CD14-positive monocyte (primary cell): Measurements from ENCODE around the gene NRG3. TPM values are rescaled to one million over a fixed set of nuclear protein-coding genes. Genes with fewer than 3 reads are reported as not detected.
A peak's percentile ranks its signal among the peaks of the same experiment; 100 is the strongest.

Experiments
- DNase-seq, 3 donors: peaks; one replicate each; pipeline ENCODE4 v3.0.0-alpha.2; 2011 to 2022
- H2AFZ ChIP-seq: 2 replicates; pipeline ENCODE4 v1.6.0; 2012; ENCODE audit warnings: mild to moderate bottlenecking, low read depth, low read length, inconsistent platforms; ENCODE audit not compliant: insufficient read depth, poor library complexity, severe bottlenecking
- H3K27ac ChIP-seq, 2 donors: 1 replicate in 1 of 2; 2 replicates in 1 of 2; pipeline ENCODE4 v1.5.1; 2012 to 2013; ENCODE audit warnings: low read length in 2 of 2, control low read depth in 1 of 2, inconsistent platforms in 1 of 2, low read depth in 1 of 2, mild to moderate bottlenecking in 1 of 2
- H3K27me3 ChIP-seq, 2 donors: one replicate each; pipeline versions ENCODE4 v1.6.0 to v1.6.1; 2011 to 2013; ENCODE audit warnings: low read length in 2 of 2; ENCODE audit not compliant: control insufficient read depth in 2 of 2, insufficient read depth in 2 of 2
- H3K36me3 ChIP-seq, 2 donors: replicated peaks in 1 of 2; 1 replicate in 1 of 2; 2 replicates in 1 of 2; pipeline versions ENCODE4 v1.5.1 to v1.6.1; 2012 to 2013; ENCODE audit warnings: low read length in 2 of 2, control low read depth in 1 of 2, inconsistent platforms in 1 of 2, mild to moderate bottlenecking in 1 of 2; ENCODE audit not compliant: insufficient read depth in 2 of 2, control insufficient read depth in 1 of 2
- H3K4me1 ChIP-seq, 2 donors: 1 replicate in 1 of 2; 2 replicates in 1 of 2; pipeline versions ENCODE4 v1.5.1 to v1.6.1; 2012 to 2013; ENCODE audit warnings: low read length in 2 of 2, control low read depth in 1 of 2, inconsistent platforms in 1 of 2, mild to moderate bottlenecking in 1 of 2, moderate library complexity in 1 of 2; ENCODE audit not compliant: insufficient read depth in 2 of 2, control insufficient read depth in 1 of 2
- H3K4me2 ChIP-seq: replicated peaks from 2 replicates; pipeline ENCODE3; 2012; ENCODE audit warnings: low read length, moderate library complexity, mild to moderate bottlenecking; ENCODE audit not compliant: poor library complexity, severe bottlenecking; ENCODE audit errors: extremely low read depth
- H3K4me3 ChIP-seq, 3 experiments: fragments of 200-600 bp in 1 of 3; sonication (generic) in 1 of 3; replicated peaks in 1 of 3; 1 replicate in 2 of 3; 2 replicates in 1 of 3; pipeline ENCODE4 v1.5.1; 2011 to 2013; ENCODE audit warnings: low read length in 3 of 3, mild to moderate bottlenecking in 3 of 3, control low read depth in 2 of 3, low read depth in 2 of 3, inconsistent platforms in 1 of 3, moderate library complexity in 1 of 3
- H3K79me2 ChIP-seq: 2 replicates; pipeline ENCODE4 v1.6.0; 2012; ENCODE audit warnings: mild to moderate bottlenecking, control low read depth, inconsistent platforms, low read length, moderate library complexity; ENCODE audit not compliant: insufficient read depth
- H3K9ac ChIP-seq: 2 replicates; pipeline ENCODE4 v1.6.0; 2017; ENCODE audit warnings: low read length, mild to moderate bottlenecking; ENCODE audit not compliant: insufficient read depth, poor library complexity, severe bottlenecking
- H3K9me3 ChIP-seq, 2 donors: replicated peaks in 1 of 2; 1 replicate in 1 of 2; 2 replicates in 1 of 2; pipeline versions ENCODE4 v1.5.1 to v1.6.1; 2012 to 2013; ENCODE audit warnings: low read length in 2 of 2, control low read depth in 1 of 2; ENCODE audit not compliant: control insufficient read depth in 1 of 2, insufficient read depth in 1 of 2
- H4K20me1 ChIP-seq: 2 replicates; pipeline ENCODE4 v1.6.0; 2012; ENCODE audit warnings: mild to moderate bottlenecking, low read length, control low read depth, moderate library complexity; ENCODE audit not compliant: insufficient read depth
- H3K27ac Mint-ChIP-seq, 7 donors: one replicate each; pipeline ENCODE4 v1.8.0; 2020; ENCODE audit warnings: mild to moderate bottlenecking in 7 of 7, mixed read lengths in 7 of 7, moderate library complexity in 6 of 7, inconsistent platforms in 2 of 7
- H3K27me3 Mint-ChIP-seq, 3 donors: one replicate each; pipeline ENCODE4 v1.8.0; 2021 to 2022; ENCODE audit warnings: low read depth in 3 of 3, mild to moderate bottlenecking in 3 of 3, mixed read lengths in 3 of 3, moderate library complexity in 3 of 3, inconsistent platforms in 1 of 3
- H3K36me3 Mint-ChIP-seq, 2 donors: one replicate each; pipeline ENCODE4 v1.8.0; 2020; ENCODE audit warnings: mixed read lengths in 2 of 2, inconsistent platforms in 1 of 2, mild to moderate bottlenecking in 1 of 2
- H3K4me1 Mint-ChIP-seq: one replicate; pipeline ENCODE4 v1.8.0; 2020; ENCODE audit warnings: mild to moderate bottlenecking, mixed read lengths
- H3K4me3 Mint-ChIP-seq, 2 donors: one replicate each; pipeline ENCODE4 v1.8.0; 2020; ENCODE audit warnings: mild to moderate bottlenecking in 2 of 2, mixed read lengths in 2 of 2, moderate library complexity in 1 of 2
- H3K9me3 Mint-ChIP-seq, 7 donors: one replicate each; pipeline ENCODE4 v1.8.0; 2020 to 2022; ENCODE audit warnings: mixed read lengths in 7 of 7, mild to moderate bottlenecking in 6 of 7, moderate library complexity in 6 of 7, inconsistent platforms in 2 of 7
- CTCF ChIP-seq: fragments of 200-600 bp; IDR thresholded peaks from one replicate; pipeline ENCODE4 v1.8.0; 2022; ENCODE audit warnings: antibody characterized with exemption, mild to moderate bottlenecking
- WGBS: methylation state at CpG from one replicate; pipeline ENCODE4 v1.1.5; 2013; ENCODE audit warnings: missing lambda C conversion rate; ENCODE audit not compliant: insufficient coverage; 5-methylcytosine and 5-hydroxymethylcytosine counted together
- intact Hi-C, 2 donors: fragments of 100-400 bp; cut with micrococcal nuclease; formaldehyde crosslinking; loops; one replicate each; pipeline versions ENCODE4 v1.15.0 to v1.15.1; 2023
- polyA plus RNA-seq, 3 donors: library from polyadenylated mRNA; depleted of rRNA in 1 of 3; unstranded in 2 of 3; stranded (reverse) in 1 of 3; fragments of 300-500 nt in 2 of 3; fragments of >200 nt in 1 of 3; fragmentation: Illumina TruSeq in 2 of 3; gene quantifications; 1 replicate in 2 of 3; 2 replicates in 1 of 3; pipeline ENCODE4 v1.2.3, GENCODE V29; 2012 to 2021

Gene NRG3
- polyA plus RNA-seq, 3 donors = not detected

GRCh38 chr10:82453678-82454293 lies 578.8 kb downstream of the NRG3 start:
- no peak overlapping the region for H3K4me3 ChIP-seq
- H3K4me2 ChIP-seq = no peak overlapping the region
- no peak overlapping the region for H3K9ac ChIP-seq
- Mint-ChIP-seq H3K36me3 (no peaks in the 10 kb centered on the region), H3K4me3 (no peak overlapping the region), H3K9me3 (peaks cover 0 to 6% (median 0%) of the 10 kb centered on the region in 7 donors), H3K27me3 (no peaks in the 10 kb centered on the region), H3K27ac (no peak overlapping the region), H3K4me1 (no peaks in the 10 kb centered on the region)
- TF ChIP-seq CTCF = no peak
- H2AFZ ChIP-seq = no peak overlapping the region
- H3K27ac ChIP-seq = no peak overlapping the region
- no peaks in the 10 kb centered on the region for H3K79me2 ChIP-seq
- WGBS = no CpG with 5 or more reads among the region's 2 CpGs
- peaks cover 0 to 2% of the 10 kb centered on the region in 2 donors for H3K9me3 ChIP-seq
- DNase-seq = no peak
- H4K20me1 ChIP-seq = no peaks in the 10 kb centered on the region
- no peaks in the 10 kb centered on the region for H3K36me3 ChIP-seq
- intact Hi-C loops = no loop called here
- no peaks in the 10 kb centered on the region for H3K4me1 ChIP-seq
- no peaks in the 10 kb centered on the region for H3K27me3 ChIP-seq

DNA sequence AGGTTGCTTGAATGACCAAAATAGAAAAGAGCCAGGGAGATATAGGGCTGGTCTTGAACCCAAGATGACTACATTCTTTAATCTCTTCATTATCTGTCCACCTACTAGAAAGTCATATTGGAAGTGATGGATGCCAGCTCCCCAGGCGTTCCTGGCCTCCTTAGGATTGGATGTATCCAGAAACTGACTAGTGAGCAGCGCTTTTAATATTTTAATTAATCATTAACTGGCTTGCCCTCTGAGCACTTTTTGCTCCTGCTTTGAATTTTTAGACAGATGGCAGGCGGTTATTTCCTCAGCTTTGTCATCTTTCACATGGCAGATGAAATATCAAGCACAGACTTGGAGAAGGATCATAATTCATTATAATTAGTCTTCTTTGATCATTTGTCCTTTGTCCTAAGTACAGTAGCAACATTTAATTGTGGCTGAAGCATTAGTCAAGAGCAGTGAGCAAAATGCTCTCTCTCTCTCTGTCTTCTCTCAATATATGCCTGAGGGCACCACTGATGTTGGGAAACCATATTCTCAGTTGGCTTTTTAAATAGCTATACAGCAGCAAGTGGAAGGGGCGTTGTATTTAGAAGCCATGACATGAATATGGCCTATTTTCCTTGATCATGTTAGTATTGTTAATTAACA lies 588.0 kb downstream of the NRG3 start:
- H3K27ac ChIP-seq = no peak overlapping the region
- no peak overlapping the region for H2AFZ ChIP-seq
- H3K9me3 Mint-ChIP-seq = peaks cover 2 to 10% (median 6%) of the 10 kb centered on the region in 7 donors
- intact Hi-C loops = no loop called here
- H3K79me2 ChIP-seq = no peaks in the 10 kb centered on the region
- DNase-seq = no peak
- peaks cover 0 to 5% of the 10 kb centered on the region in 2 donors for H3K9me3 ChIP-seq
- H3K4me3 ChIP-seq = no peak overlapping the region
- no peaks in the 10 kb centered on the region for H3K4me1 Mint-ChIP-seq
- H3K27ac Mint-ChIP-seq = peak overlapping the region in 1 of 7 donors; percentile 2
- no peak overlapping the region for H3K4me3 Mint-ChIP-seq
- no peaks in the 10 kb centered on the region for H4K20me1 ChIP-seq
- H3K4me2 ChIP-seq = no peak overlapping the region
- H3K9ac ChIP-seq = no peak overlapping the region
- no peak for TF ChIP-seq CTCF
- no peaks in the 10 kb centered on the region for H3K27me3 Mint-ChIP-seq
- H3K27me3 ChIP-seq = no peaks in the 10 kb centered on the region
- 76% methylated on average over 2 of the region's 4 CpGs for WGBS
- H3K4me1 ChIP-seq = no peaks in the 10 kb centered on the region
- no peaks in the 10 kb centered on the region for H3K36me3 Mint-ChIP-seq
- H3K36me3 ChIP-seq = no peaks in the 10 kb centered on the region
